B cell (primary cell): ENCODE measurements around the gene CCT4. TPM values are rescaled to one million over a fixed set of nuclear protein-coding genes. Genes with fewer than 3 reads are reported as not detected.

Source experiments
- ATAC-seq: fragments of 200-7000 bp; cut with Tn5 transposase; one replicate; pipeline ENCODE4 v1.10.0; 2021; ENCODE audit warnings: low read depth, mild to moderate bottlenecking, moderate number of reproducible peaks, moderate library complexity
- CTCF ChIA-PET: fragments of 350-600 bp; sonication (Branson Sonifier 250); formaldehyde crosslinking; loops from one replicate; lab custom pipeline; 2021; ENCODE audit warnings: antibody characterized with exemption, inconsistent platforms; lab: Charles Lee
- POLR2A ChIA-PET: fragments of 350-600 bp; sonication (Branson Sonifier 250); formaldehyde crosslinking; loops from one replicate; lab custom pipeline; 2021; ENCODE audit warnings: antibody characterized with exemption; lab: Charles Lee
- DNase-seq: peaks from one replicate; pipeline ENCODE4 v3.0.0; 2013
- H2AFZ ChIP-seq: 2 replicates; pipeline ENCODE4 v1.6.1; 2012; ENCODE audit warnings: mild to moderate bottlenecking, low read depth, low read length; ENCODE audit not compliant: insufficient read depth, poor library complexity, severe bottlenecking
- H3K27ac ChIP-seq, 2 donors: 1 replicate in 1 of 2; 2 replicates in 1 of 2; pipeline ENCODE4 v1.5.1; 2012 to 2013; ENCODE audit warnings: low read length in 2 of 2, mild to moderate bottlenecking in 2 of 2, moderate library complexity in 1 of 2
- H3K27me3 ChIP-seq, 4 experiments: fragments of 200-600 bp in 1 of 4; sonication (generic) in 1 of 4; replicated peaks in 1 of 4; 1 replicate in 2 of 4; 2 replicates in 2 of 4; pipeline versions ENCODE4 v1.6.1 to v1.7.0; 2013 to 2016; ENCODE audit warnings: low read length in 3 of 4, mild to moderate bottlenecking in 2 of 4, mixed read lengths in 1 of 4, moderate library complexity in 1 of 4; ENCODE audit not compliant: insufficient read depth in 4 of 4, control insufficient read depth in 3 of 4; ENCODE audit errors: control extremely low read depth in 1 of 4
- H3K36me3 ChIP-seq, 2 experiments: replicated peaks in 1 of 2; 1 replicate in 1 of 2; 2 replicates in 1 of 2; pipeline versions ENCODE4 v1.6.1 to v1.7.1; 2013; ENCODE audit warnings: low read length in 1 of 2; ENCODE audit not compliant: insufficient read depth in 2 of 2, control insufficient read depth in 1 of 2; ENCODE audit errors: control extremely low read depth in 1 of 2, extremely low read depth in 1 of 2
- H3K4me1 ChIP-seq, 2 donors: fragments of 200-600 bp in 1 of 2; sonication (generic) in 1 of 2; 1 replicate in 1 of 2; 2 replicates in 1 of 2; pipeline versions ENCODE4 v1.5.1 to v1.6.1; 2013 to 2017; ENCODE audit warnings: low read length in 2 of 2; ENCODE audit not compliant: control insufficient read depth in 2 of 2, insufficient read depth in 2 of 2
- H3K4me2 ChIP-seq: replicated peaks from 2 replicates; pipeline ENCODE3; 2012; ENCODE audit warnings: mild to moderate bottlenecking, low read depth, low read length; ENCODE audit not compliant: poor library complexity, severe bottlenecking
- H3K4me3 ChIP-seq, 5 experiments: fragments of 200-600 bp in 1 of 5; sonication (generic) in 1 of 5; 1 replicate in 3 of 5; 2 replicates in 2 of 5; pipeline versions ENCODE4 v1.5.1 to v1.7.0; 2011 to 2016; ENCODE audit warnings: low read length in 4 of 5, mild to moderate bottlenecking in 4 of 5, low read depth in 2 of 5, control low read depth in 1 of 5, moderate library complexity in 1 of 5; ENCODE audit not compliant: insufficient read depth in 1 of 5; ENCODE audit errors: control extremely low read depth in 1 of 5, extremely low read depth in 1 of 5
- H3K79me2 ChIP-seq: fragments of 200-600 bp; sonication (generic); one replicate; pipeline ENCODE4 v1.6.0; 2016; ENCODE audit warnings: low read length; ENCODE audit not compliant: control insufficient read depth, insufficient read depth
- H3K9ac ChIP-seq: fragments of 200-600 bp; sonication (generic); 2 replicates; pipeline ENCODE4 v1.6.1; 2017; ENCODE audit warnings: mild to moderate bottlenecking, low read length, moderate library complexity
- H3K9me3 ChIP-seq, 3 donors: one replicate each; pipeline versions ENCODE4 v1.6.1 to v1.7.1; 2013; ENCODE audit warnings: low read length in 2 of 3; ENCODE audit not compliant: control insufficient read depth in 2 of 3, insufficient read depth in 1 of 3; ENCODE audit errors: control extremely low read depth in 1 of 3
- H4K20me1 ChIP-seq: 2 replicates; pipeline ENCODE4 v1.6.0; 2012; ENCODE audit warnings: mild to moderate bottlenecking, low read length; ENCODE audit not compliant: insufficient read depth, control insufficient read depth, poor library complexity, severe bottlenecking
- H3K27ac Mint-ChIP-seq: one replicate; pipeline ENCODE4 v1.8.0; 2021; ENCODE audit warnings: mixed read lengths
- H3K27me3 Mint-ChIP-seq: one replicate; pipeline ENCODE4 v1.8.0; 2021; ENCODE audit warnings: mixed read lengths
- H3K4me1 Mint-ChIP-seq: one replicate; pipeline ENCODE4 v1.8.0; 2021; ENCODE audit warnings: mixed read lengths
- H3K4me3 Mint-ChIP-seq: one replicate; pipeline ENCODE4 v1.8.0; 2021; ENCODE audit warnings: mixed read lengths
- H3K9me3 Mint-ChIP-seq: one replicate; pipeline ENCODE4 v1.8.0; 2022; ENCODE audit warnings: mixed read lengths; ENCODE audit not compliant: insufficient read depth
- EZH2 ChIP-seq: IDR thresholded peaks from 2 replicates; pipeline ENCODE4 v1.6.1; 2012; ENCODE audit warnings: borderline replicate concordance, low read depth, mild to moderate bottlenecking, moderate library complexity, low read length; ENCODE audit not compliant: insufficient read depth, poor library complexity, severe bottlenecking
- WGBS: methylation state at CpG from one replicate; pipeline ENCODE4 v1.1.5; 2013; ENCODE audit warnings: missing lambda C conversion rate; ENCODE audit not compliant: insufficient coverage; 5-methylcytosine and 5-hydroxymethylcytosine counted together
- intact Hi-C: fragments of 100-400 bp; cut with micrococcal nuclease; formaldehyde crosslinking; loops from one replicate; pipeline ENCODE4 v1.10.0; 2022
- polyA plus RNA-seq: library from polyadenylated mRNA; depleted of rRNA; stranded (reverse); fragments of >200 nt; gene quantifications from 2 replicates; pipeline ENCODE4 v1.2.3, GENCODE V29; 2012
- total RNA-seq, 2 donors: library from RNA; stranded (reverse); fragments of 120-200 nt in 1 of 2; gene quantifications; 1 replicate in 1 of 2; 2 replicates in 1 of 2; pipeline versions ENCODE4 v1.2.3 to v1.2.4, GENCODE V29; 2013 to 2022
- TF ChIP-seq, protein P1 (sequence below): fragments of 200-600 bp; IDR thresholded peaks from one replicate; pipeline ENCODE4 v1.8.0; 2022; ENCODE audit warnings: antibody characterized with exemption, mild to moderate bottlenecking

CCT4 gene
- total and polyA plus RNA-seq, 2 donors (not counting 1 experiment from before 2014, with no cell fraction given), result 31.2 to 88.0 TPM

DNA sequence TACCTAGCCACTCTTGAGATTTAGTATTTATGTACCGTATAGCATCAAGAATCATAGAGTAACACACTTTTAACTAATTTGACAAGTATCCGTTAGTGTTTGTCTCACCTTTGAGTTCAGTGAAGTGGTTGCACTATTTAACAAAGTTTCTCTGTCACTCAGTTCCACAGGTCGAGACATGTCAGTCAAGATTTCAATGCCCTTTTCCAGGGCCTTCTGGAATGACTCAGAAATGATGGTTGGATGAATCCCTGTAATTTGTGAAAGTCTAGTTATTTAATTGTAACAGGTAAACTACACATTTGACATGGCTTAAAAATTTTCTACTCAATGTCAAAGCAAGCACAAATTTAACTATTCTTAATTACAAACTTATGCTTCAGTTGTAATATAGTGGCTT, 9.7 kb downstream of the CCT4 start:
- H3K4me1 Mint-ChIP-seq, result no peaks in the 10 kb centered on the region
- CTCF ChIA-PET, result no interaction called here
- no peak overlapping the region for H3K4me3 ChIP-seq
- H3K4me1 ChIP-seq, result no peaks in the 10 kb centered on the region
- H3K9me3 Mint-ChIP-seq, result no peaks in the 10 kb centered on the region
- no peak overlapping the region for H3K9ac ChIP-seq
- ATAC-seq (no peak), DNase-seq (no peak)
- no peak overlapping the region for H2AFZ ChIP-seq
- intact Hi-C loops, result no loop called here
- no peaks in the 10 kb centered on the region for H3K27me3 Mint-ChIP-seq
- WGBS, result 100% methylated on average over 1 of the region's 3 CpGs
- no peaks in the 10 kb centered on the region for H3K27me3 ChIP-seq
- no peaks in the 10 kb centered on the region for H3K79me2 ChIP-seq
- TF ChIP-seq, protein P1, sequence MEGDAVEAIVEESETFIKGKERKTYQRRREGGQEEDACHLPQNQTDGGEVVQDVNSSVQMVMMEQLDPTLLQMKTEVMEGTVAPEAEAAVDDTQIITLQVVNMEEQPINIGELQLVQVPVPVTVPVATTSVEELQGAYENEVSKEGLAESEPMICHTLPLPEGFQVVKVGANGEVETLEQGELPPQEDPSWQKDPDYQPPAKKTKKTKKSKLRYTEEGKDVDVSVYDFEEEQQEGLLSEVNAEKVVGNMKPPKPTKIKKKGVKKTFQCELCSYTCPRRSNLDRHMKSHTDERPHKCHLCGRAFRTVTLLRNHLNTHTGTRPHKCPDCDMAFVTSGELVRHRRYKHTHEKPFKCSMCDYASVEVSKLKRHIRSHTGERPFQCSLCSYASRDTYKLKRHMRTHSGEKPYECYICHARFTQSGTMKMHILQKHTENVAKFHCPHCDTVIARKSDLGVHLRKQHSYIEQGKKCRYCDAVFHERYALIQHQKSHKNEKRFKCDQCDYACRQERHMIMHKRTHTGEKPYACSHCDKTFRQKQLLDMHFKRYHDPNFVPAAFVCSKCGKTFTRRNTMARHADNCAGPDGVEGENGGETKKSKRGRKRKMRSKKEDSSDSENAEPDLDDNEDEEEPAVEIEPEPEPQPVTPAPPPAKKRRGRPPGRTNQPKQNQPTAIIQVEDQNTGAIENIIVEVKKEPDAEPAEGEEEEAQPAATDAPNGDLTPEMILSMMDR, result no peak
- no peak for TF ChIP-seq EZH2
- POLR2A ChIA-PET, result no interaction called here
- H3K27ac ChIP-seq, result no peak overlapping the region
- no peak overlapping the region for H3K4me2 ChIP-seq
- peaks cover 25 to 83% of the 10 kb centered on the region in 2 experiments for H3K36me3 ChIP-seq
- no peak overlapping the region for H3K27ac Mint-ChIP-seq
- H3K9me3 ChIP-seq, result no peaks in the 10 kb centered on the region
- H3K4me3 Mint-ChIP-seq, result no peak overlapping the region
- H4K20me1 ChIP-seq, result peaks cover 4% of the 10 kb centered on the region

- H3K27ac ChIP-seq, result no peak overlapping the region
- no peaks in the 10 kb centered on the region for H3K79me2 ChIP-seq
- H3K9ac ChIP-seq, result no peak overlapping the region
- TF ChIP-seq, protein P1, result no peak
- no peak for TF ChIP-seq EZH2
- H3K4me1 ChIP-seq, result no peaks in the 10 kb centered on the region
- 100% methylated on average over 1 of the region's 4 CpGs for WGBS
- ATAC-seq (no peak), DNase-seq (no peak)
- Mint-ChIP-seq H3K4me3 (no peak overlapping the region), H3K4me1 (no peaks in the 10 kb centered on the region), H3K27me3 (no peaks in the 10 kb centered on the region), H3K9me3 (no peaks in the 10 kb centered on the region), H3K27ac (no peak overlapping the region)
- H3K36me3 ChIP-seq, result peaks cover 22 to 80% of the 10 kb centered on the region in 2 experiments
- intact Hi-C loops, result no loop called here
- peaks cover 4% of the 10 kb centered on the region for H4K20me1 ChIP-seq
- H3K9me3 ChIP-seq, result no peaks in the 10 kb centered on the region
- CTCF ChIA-PET, result no interaction called here
- H3K4me2 ChIP-seq, result no peak overlapping the region
- H2AFZ ChIP-seq, result no peak overlapping the region
- no peak overlapping the region for H3K4me3 ChIP-seq
- no peaks in the 10 kb centered on the region for H3K27me3 ChIP-seq
- POLR2A ChIA-PET, result no interaction called here
Measured at GRCh38 chr2:61877571-61878245, 10.7 kb downstream of the CCT4 start.
